ENCODE measurements around the gene ADAMTS3.

ADAMTS3 gene

DNA sequence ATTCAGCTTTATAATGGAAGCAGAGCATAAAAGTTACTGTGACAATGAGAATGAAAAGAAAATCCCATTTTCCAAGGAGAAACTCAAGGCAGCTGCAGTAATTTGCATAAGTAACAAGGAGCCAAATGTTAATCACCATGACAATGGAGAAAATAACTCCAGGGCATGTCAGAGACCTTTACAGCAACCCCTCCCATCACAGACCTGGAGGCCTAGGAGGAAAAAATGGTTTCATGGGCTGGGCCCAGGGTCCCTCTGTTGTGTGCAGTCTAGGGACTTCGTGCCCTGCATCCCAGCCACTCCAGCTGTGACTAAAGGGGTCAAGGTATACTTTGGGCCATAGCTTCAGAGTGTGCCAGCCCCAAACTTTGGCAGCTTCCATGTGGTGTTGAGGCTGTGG, 313.8 kb downstream of the ADAMTS3 start:
- TF ChIP-seq, protein P1, sequence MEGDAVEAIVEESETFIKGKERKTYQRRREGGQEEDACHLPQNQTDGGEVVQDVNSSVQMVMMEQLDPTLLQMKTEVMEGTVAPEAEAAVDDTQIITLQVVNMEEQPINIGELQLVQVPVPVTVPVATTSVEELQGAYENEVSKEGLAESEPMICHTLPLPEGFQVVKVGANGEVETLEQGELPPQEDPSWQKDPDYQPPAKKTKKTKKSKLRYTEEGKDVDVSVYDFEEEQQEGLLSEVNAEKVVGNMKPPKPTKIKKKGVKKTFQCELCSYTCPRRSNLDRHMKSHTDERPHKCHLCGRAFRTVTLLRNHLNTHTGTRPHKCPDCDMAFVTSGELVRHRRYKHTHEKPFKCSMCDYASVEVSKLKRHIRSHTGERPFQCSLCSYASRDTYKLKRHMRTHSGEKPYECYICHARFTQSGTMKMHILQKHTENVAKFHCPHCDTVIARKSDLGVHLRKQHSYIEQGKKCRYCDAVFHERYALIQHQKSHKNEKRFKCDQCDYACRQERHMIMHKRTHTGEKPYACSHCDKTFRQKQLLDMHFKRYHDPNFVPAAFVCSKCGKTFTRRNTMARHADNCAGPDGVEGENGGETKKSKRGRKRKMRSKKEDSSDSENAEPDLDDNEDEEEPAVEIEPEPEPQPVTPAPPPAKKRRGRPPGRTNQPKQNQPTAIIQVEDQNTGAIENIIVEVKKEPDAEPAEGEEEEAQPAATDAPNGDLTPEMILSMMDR (conservative IDR thresholded peaks at IDR 0.05; ENCODE audit: low read depth), result no peak
- ChIA-PET CTCF (no interaction called here), POLR2A (ENCODE audit: low non-redundant PET) (no interaction called here)
- H3K27ac ChIP-seq, result no peak overlapping the region
- DNase-seq (ENCODE audit: low spot score), result no peak

DNA sequence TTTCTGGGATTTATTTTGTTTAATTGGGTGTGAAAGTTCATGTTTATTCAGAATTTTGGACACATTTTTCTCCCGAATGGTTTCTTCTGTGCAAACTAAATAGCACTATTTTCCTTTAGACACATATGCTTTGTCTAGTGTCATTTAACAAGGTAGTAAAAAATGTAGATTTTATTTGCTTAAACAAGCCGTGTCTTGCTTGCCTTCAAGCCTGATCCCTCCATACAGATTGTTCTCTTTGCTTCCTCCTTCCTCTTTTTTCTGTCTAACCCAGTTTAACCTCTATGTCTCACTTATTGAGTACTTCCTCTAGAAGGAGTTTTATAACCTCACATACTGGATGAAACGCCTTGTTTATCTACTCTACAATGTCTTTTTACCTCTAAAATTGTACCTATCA, 325.4 kb downstream of the ADAMTS3 start:
- H3K27ac ChIP-seq, result no peak overlapping the region
- TF ChIP-seq, protein P1 (conservative IDR thresholded peaks at IDR 0.05; ENCODE audit: low read depth), result no peak
- ChIA-PET CTCF (interaction anchor here (0.6 to 1.0 kb wide), 2 partner anchors 17 to 511 kb away, joined by 3 to 4 read pairs; no protein-coding TSS in a partner anchor), POLR2A (ENCODE audit: low non-redundant PET) (no interaction called here)
- DNase-seq (ENCODE audit: low spot score), result no peak

DNA sequence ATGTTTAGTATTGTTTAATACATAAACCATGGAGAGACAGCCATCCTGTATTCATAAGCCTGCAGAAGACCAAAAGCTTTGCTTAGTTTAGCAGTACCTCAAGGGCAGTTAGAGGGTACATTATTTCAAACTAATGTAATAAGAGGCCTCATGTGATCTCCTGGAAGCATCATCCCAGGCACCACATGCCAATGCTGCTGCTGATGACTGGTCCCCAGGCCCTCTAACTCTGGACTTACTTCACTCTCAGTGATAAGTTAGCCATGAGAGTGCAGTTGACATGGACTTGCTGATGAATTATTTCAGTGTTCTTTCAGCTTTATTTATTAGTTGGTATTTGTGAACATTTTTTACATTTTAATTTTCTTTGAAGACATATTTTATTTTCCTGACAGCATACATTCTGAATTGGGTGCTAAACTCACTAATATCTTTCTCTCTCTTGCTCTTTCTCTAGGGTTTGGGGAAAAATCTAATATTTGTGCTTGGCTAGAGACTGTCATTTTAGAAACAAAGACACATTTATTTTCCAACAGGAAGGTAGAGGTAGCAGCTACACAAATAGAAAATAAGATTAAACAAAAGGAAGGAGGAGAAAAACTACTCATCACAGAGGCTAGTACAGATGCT, 329.4 kb downstream of the ADAMTS3 start:
- DNase-seq (ENCODE audit: low spot score), result no peak
- TF ChIP-seq, protein P1 (conservative IDR thresholded peaks at IDR 0.05; ENCODE audit: low read depth), result no peak
- no peak overlapping the region for H3K27ac ChIP-seq
- ChIA-PET POLR2A (ENCODE audit: low non-redundant PET) (no interaction called here), CTCF (interaction anchor here (0.6 kb wide), 2 partner anchors 12 to 13 kb away, joined by 3 to 5 read pairs; no protein-coding TSS in a partner anchor)
